SK-N-DZ (cell line): ENCODE results near the gene TBCD.

Experiments
- DNase-seq: peaks from one replicate; pipeline ENCODE4 v3.0.0-alpha.2; 2015; ENCODE audit warnings: low spot score

Gene TBCD

DNA sequence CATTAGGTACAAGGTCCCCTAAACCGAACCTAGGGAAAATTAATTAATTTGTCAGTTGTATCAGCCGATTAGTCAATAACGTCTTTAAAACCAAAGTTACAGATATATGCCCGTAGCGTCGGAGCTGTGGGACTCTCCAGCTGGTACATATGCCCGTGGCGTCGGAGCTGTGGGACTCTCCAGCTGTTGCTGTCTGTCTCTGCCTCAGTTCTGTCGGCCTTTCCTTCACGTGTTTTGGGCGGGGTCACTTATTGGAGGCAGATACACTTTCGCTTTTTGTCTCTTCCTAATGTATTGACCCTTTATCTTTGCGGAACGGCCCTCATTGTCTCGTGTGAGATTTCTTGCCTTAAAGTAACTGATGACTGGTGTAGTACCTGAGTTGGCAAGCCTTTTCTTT, 150.0 kb downstream of the TBCD start:
- no peak for DNase-seq

- no peak for DNase-seq
These were observed 151.4 kb downstream of the TBCD start for GRCh38 chr17:82902972-82903874.

- no peak for DNase-seq
These were observed 153.3 kb downstream of the TBCD start for GRCh38 chr17:82905130-82905529.

- DNase-seq: no peak
These were observed 156.1 kb downstream of the TBCD start for GRCh38 chr17:82907797-82908542.

DNA sequence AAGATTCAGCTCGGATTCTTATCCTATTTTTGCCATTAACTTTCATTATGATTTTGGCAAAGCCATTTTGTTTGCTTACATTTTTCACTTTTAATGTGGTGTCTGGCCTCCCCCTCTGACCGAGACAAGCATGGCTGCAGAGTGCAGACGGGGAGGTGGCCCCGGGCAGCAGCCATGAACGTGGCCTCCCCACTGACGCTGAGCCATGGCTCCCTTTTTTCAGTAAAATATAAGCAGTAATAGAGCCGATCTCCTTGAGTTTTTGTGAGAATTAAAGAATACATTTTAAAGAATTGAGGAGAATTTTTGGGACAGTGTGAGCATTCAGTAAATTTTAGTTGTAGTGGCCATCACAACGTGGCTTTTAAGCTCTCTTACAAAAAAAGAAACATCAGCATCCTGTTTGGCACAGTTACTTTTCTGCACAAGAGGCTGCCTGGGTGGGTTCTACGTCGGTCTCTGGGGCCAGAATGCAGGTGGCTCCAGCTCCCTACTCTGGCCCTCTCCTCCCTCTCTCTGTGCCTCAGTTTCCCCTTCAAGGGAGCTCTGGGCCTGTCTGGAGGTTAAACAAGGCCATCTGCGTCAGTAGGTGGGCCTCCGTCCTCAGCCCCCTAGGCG, 156.8 kb downstream of the TBCD start:
- no peak for DNase-seq

- DNase-seq: no peak
These were observed 157.5 kb downstream of the TBCD start for GRCh38 chr17:82909322-82909904.

DNA sequence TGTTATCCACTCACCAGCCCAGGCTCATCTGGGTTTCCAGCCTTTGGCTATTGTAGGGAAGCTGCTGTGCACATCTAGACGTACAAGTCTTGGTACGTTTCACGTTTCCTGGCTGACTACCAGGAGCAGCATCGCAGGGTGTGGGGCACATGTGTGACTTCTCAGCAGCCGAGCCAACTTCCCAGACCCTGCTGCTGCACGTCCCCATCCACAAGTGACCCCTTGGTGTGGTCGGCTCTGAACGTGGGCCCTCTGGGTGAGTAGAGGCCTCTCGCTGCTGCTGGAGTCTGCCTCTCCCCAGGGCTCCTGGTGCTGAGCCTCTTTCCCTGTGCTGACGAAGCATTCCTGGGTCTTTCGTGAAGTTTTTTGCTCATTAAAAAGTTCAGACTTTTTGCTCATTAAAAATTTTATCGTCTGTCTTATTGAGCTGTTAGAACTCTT, 158.2 kb downstream of the TBCD start:
- DNase-seq: no peak

GRCh38 chr17:82910770-82911169, 158.9 kb downstream of the TBCD start:
- no peak for DNase-seq

GRCh38 chr17:82911822-82912221, 160.0 kb downstream of the TBCD start:
- no peak for DNase-seq

DNA sequence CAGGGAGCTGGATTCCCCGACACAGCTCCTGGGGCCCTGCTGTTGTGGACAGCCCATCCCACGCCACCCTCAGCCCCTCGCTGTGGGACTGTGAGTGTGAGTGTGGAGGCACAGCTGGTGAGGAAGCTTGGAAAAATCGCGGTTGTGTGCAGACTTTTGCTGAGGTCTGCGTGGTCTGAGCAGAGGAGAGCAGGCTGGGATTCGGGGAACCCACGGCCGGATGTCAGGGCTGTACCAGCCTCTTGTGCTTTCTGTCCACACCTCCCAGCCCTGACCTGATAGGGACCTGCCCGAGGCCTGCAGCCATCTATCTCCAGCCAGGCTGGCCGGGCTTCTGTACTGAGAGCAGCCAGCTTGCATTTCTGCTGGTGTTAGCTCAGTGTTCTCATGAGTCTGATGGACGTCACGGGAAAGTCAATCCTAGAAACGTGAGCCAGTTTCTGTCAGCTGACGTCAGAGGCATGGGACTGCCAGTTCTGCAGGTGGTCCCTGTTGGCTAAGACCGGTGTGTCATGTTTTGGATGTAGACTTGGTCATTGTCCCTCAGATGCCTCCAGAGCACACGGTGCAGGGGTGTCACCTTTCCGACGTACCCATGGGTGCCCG, 160.7 kb downstream of the TBCD start:
- DNase-seq: no peak

DNA sequence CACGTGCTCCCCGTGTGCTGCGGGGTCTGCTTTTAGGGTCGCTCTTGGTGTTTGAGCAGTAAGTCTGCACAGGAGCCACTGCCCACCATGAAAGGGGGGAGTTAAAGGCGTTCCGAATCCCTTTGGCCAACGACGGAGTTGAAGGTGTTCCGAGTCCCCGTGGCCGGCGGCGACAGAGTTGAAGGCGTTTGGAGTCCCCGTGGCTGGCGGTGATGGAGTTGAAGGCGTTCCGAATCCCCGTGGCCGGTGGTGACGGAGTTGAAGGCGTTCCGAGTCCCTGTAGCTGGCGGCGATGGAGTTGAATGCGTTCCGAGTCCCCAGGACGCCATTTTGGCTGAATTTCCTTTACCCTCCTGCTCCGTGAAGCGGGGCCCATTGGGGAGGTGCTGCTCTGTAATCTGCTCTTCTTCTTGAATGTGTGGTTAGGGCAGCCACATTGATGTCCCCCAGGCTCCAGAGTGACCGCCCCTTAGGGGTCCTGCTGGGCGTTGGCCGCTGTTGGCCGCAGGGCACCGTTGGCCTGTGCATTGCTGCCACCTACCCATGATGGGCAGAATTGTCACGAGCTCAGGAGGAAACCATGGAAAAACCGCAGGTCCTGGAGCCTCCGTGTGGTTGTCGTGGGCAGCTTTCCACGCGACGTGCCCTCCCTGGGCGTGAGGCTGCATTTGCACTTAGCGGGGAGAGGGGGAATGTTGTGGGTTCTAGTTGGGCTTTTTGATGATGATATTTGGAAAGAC, 161.6 kb downstream of the TBCD start:
- DNase-seq: no peak

DNA sequence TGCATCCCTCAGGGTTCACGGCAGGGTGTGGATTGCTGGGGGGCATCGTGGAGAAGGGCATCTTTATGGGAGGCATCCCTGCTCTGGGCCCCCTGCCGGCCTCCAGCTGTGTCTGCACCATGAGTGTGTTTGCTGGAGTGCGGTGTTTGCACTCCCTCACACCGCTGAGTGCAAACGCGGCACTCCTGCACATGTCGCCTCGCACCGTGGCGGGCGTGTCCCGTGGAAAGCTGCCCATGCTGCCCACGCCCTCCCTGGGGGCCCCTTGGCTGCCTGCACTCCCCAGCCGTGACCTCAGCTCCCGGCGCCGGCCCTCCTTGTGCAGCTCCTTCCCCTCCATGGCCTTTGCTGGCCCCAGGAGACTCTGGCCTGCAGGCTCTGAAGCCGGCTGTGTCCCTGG, 162.5 kb downstream of the TBCD start:
- DNase-seq: no peak

- DNase-seq: no peak
These were observed 163.3 kb downstream of the TBCD start for GRCh38 chr17:82915010-82915756.

GRCh38 chr17:82915757-82916027, 163.8 kb downstream of the TBCD start:
- no peak for DNase-seq

DNA sequence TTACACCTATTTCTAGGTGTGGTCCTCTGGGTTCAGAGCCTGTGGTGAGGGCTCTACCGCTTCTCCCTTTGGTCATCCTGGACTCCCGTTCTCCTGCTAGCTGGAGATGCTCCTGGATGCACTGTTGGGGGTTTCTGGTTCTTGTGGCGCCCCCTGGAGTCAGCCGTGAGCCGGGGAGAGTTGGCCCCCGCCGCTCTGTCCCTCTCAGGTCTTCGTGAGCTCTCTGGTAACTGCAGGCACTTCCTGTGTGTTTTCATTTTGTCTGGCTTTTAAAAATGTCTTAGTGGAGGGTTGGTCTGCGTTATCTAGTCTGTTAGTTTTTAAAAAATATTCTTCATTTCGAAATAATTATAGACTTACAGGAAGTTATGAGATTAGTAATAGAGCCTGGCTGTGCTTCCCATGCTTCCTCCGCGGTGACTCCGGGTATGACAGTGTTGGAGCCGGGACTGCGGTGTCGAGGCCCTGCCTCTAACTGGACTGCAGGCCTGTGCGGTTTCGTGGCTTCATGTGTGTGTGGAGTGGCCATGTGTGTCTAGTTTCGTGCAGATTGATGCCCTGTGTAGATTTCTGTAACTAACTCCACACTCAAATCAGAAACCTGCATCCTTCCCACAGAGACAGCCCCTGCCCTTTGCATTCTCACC, 166.0 kb downstream of the TBCD start:
- no peak for DNase-seq

DNA sequence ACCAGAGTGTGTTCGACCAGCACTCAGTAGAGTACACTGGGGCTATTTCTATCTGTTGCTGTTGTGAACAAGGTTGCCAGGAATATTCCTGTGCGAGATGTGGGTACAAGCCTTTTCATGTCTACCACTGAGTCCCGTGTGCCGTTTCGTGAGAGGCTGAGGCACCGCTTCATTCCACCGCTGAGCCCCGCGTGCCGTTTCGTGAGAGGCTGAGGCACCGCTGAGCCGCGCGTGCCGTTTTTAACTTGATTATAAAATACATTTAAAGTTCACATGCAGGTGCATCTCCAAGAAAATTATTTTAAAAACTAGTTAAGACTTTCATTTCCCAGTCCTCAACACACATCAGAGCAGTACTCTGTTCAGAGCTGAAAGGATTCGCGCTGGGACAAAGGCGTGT, 166.6 kb downstream of the TBCD start:
- DNase-seq: no peak

GRCh38 chr17:82920150-82920549, 168.3 kb downstream of the TBCD start:
- DNase-seq: no peak

GRCh38 chr17:82920715-82921114, 168.8 kb downstream of the TBCD start:
- DNase-seq: no peak

DNA sequence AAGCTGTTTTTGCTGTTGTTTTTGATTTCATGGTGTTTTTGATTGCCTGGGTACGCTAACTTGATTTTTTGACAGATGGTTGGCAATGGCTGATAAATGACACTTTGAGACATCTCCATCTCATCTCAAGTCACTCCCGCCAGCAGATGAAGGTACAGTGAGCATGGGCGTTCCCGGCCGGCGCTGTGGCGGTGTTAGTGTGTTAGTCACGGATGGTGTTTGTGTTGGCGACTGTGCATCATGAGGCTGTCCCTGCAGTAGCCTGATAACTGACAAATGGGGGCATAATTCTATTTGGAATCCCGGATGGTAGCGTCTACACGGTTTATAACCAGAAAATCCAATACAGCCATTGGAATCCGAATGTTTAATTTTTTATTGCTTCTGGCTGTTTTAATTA, 169.6 kb downstream of the TBCD start:
- no peak for DNase-seq

GRCh38 chr17:82922646-82923045, 170.8 kb downstream of the TBCD start:
- no peak for DNase-seq
